Measurements from ENCODE around the gene PTGDR2.
A peak's percentile ranks its signal among the peaks of the same experiment; 100 is the strongest.

Gene PTGDR2

GRCh38 chr11:60874421-60875365 is 18.9 kb upstream of the PTGDR2 start:
- no peak for DNase-seq

GRCh38 chr11:60873533-60873932 is 17.8 kb upstream of the PTGDR2 start:
- no peak for DNase-seq

- DNase-seq, result peak; percentile 82
Observed at GRCh38 chr11:60872961-60873524, 17.3 kb upstream of the PTGDR2 start.

- DNase-seq, result peak; percentile 55
Observed at GRCh38 chr11:60872124-60872960, 16.6 kb upstream of the PTGDR2 start.

- peak; percentile 21 for DNase-seq
Observed at GRCh38 chr11:60871378-60872061, 15.8 kb upstream of the PTGDR2 start.

GRCh38 chr11:60870733-60871377 is 15.1 kb upstream of the PTGDR2 start:
- no peak for DNase-seq

GRCh38 chr11:60870276-60870675 is 14.5 kb upstream of the PTGDR2 start:
- no peak for DNase-seq

- no peak for DNase-seq
Observed at GRCh38 chr11:60869451-60869825, 13.7 kb upstream of the PTGDR2 start.

- no peak for DNase-seq
Observed at GRCh38 chr11:60868682-60869450, 13.1 kb upstream of the PTGDR2 start.

- DNase-seq, result no peak
Observed at GRCh38 chr11:60867871-60868681, 12.3 kb upstream of the PTGDR2 start.

- DNase-seq, result no peak
Observed at GRCh38 chr11:60866911-60867870, 11.4 kb upstream of the PTGDR2 start, which contains the start of gene ZP1. TSS of gene ZP1 (plus strand) at chr11:60867542. CDS start at chr11:60867562, 20 bp downstream.

- DNase-seq, result no peak
Observed at GRCh38 chr11:60864856-60865513, 9.2 kb upstream of the PTGDR2 start.

GRCh38 chr11:60863550-60864521 is 8.1 kb upstream of the PTGDR2 start:
- no peak for DNase-seq

GRCh38 chr11:60862171-60862570 is 6.4 kb upstream of the PTGDR2 start:
- no peak for DNase-seq

GRCh38 chr11:60860943-60861342 is 5.2 kb upstream of the PTGDR2 start:
- no peak for DNase-seq

- DNase-seq, result no peak
Observed at GRCh38 chr11:60859616-60860250, 4.0 kb upstream of the PTGDR2 start.

Measured in fibroblast of skin of abdomen (primary cell).